T47D (cell line): Measurements from ENCODE around the gene PGM2L1.

ENCODE experiments used
- DNase-seq, 2 experiments: peaks; one replicate each; pipeline versions ENCODE4 v3.0.0 to v3.0.0-alpha.2; 2011 to 2012; ENCODE audit warnings: low read depth in 1 of 2, low spot score in 1 of 2
- JUND ChIP-seq: IDR thresholded peaks from 2 replicates; pipeline ENCODE4 v1.6.1; 2012; ENCODE audit warnings: low read depth
- in situ Hi-C: cut with HindIII; loops from 2 replicates; pipeline ENCODE4 v1.10.0; 2016; ENCODE audit warnings: low sequenced_read_pairs, low pct_unique_long_range_greater_than_20kb

The PGM2L1 gene

DNA sequence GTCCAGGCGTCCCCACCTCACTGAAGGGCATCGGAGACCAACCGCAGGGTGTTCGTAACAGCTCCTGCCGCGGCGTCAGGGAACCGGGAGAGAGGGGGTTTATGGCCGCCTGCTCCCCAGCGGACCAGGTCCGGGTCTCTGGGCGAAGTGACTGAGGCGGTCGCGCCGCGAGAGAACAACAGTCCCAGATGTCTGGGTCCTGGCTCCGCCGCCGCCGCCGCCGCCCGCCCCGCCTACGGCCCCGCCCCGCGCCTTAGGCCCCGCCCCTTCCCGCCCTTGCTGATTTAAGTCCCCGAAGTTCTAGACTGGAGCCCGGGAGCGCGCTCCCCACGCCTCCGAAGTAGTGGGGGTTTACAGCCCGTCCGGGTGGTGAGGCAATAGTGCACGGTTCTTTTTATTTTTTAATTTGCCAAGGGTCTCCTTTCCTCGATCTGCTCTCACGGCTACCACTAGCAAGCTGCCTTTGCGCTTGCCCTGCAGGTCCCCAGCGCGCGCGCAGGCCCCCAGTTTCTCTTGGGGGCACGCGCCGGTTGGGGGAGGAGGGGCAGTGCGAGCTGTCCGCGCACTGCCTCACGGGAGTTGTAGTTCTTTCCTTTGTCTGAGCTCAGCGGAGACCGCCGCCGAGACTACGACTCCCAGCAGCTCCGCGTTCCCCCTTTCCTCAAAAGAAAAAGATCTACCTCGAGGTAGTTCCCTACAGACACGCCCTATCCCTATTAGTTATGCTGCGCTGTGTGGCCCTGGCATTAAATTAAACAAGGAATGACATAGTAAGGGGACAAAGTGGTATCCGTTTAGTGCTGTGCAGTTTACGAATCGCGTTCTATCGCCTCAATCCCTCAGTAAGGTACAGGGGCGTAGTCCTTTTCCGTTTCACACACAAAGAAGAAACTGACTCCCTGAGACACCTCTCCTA, at the start of gene PGM2L1:
Gene PGM2L1 (minus strand): TSS at position 190 of the 916 bp plus-strand sequence. CDS start 272 bp downstream, outside the sequence.
- no peak for TF ChIP-seq JUND
- in situ Hi-C loops: no loop called here
- peak; percentile 96 to 99 for DNase-seq

DNA sequence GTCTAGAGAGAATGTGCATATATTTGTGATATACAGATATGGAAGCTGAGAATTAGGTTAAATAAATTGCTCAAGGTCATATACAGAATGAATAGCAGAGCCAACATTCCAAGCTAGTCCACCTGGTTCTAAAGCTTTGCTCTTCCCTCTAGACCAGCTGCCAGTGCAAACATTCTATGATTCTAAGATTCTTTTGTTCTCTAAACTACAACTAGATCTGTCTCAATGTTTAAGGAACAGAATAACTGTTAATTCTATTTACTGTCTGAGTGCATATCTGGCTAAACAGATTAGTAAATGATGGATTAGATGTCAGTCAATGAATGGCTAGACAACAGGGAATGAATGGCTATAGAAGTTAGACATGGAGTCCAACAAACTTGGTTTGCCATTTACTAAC, 49.5 kb upstream of the PGM2L1 start:
- peak; percentile 55; the same call in 1 of the 2 replicates for TF ChIP-seq JUND
- in situ Hi-C loops: no loop called here
- DNase-seq: peak in 1 of 2 experiments; percentile 85

GRCh38 chr11:74446532-74446938, 48.3 kb upstream of the PGM2L1 start:
- DNase-seq: no peak
- TF ChIP-seq JUND: no peak
- in situ Hi-C loops: no loop called here

- in situ Hi-C loops: no loop called here
- TF ChIP-seq JUND: no peak
- DNase-seq: no peak
Measured at GRCh38 chr11:74444173-74444826, 46.1 kb upstream of the PGM2L1 start.

- no peak for TF ChIP-seq JUND
- in situ Hi-C loops: no loop called here
- peak; percentile 58 to 86 for DNase-seq
Measured at GRCh38 chr11:74443071-74443864, 45.0 kb upstream of the PGM2L1 start.

- no peak for TF ChIP-seq JUND
- no peak for DNase-seq
- in situ Hi-C loops: no loop called here
Measured at GRCh38 chr11:74442636-74443035, 44.4 kb upstream of the PGM2L1 start.

DNA sequence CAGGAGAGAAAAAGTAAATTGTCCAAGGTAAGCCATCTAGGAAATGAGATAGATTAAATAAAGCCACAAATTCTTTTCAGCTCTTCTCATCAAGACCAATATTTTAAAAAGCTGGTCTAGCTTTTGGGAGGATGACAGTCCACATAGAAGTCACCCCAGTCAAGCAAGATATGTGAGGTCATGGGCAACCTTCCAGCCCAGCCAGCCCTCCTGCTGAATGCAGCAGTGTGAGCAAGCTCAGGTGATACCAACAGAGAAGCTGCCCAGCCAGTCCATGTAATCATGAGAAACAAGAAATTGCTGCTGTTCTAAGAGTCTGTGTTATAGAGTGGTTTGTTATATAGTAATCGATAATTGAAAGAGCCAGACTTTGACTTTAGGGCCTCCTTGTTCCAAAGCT, 40.4 kb upstream of the PGM2L1 start:
- TF ChIP-seq JUND: no peak
- no peak for DNase-seq
- in situ Hi-C loops: no loop called here

- no peak for DNase-seq
- no peak for TF ChIP-seq JUND
- in situ Hi-C loops: no loop called here
Measured at GRCh38 chr11:74437441-74438042, 39.3 kb upstream of the PGM2L1 start.

- TF ChIP-seq JUND: no peak
- in situ Hi-C loops: no loop called here
- DNase-seq: no peak
Measured at GRCh38 chr11:74434528-74434927, 36.3 kb upstream of the PGM2L1 start.

- TF ChIP-seq JUND: no peak
- DNase-seq: no peak
- in situ Hi-C loops: no loop called here
Measured at GRCh38 chr11:74429205-74429604, 31.0 kb upstream of the PGM2L1 start.

DNA sequence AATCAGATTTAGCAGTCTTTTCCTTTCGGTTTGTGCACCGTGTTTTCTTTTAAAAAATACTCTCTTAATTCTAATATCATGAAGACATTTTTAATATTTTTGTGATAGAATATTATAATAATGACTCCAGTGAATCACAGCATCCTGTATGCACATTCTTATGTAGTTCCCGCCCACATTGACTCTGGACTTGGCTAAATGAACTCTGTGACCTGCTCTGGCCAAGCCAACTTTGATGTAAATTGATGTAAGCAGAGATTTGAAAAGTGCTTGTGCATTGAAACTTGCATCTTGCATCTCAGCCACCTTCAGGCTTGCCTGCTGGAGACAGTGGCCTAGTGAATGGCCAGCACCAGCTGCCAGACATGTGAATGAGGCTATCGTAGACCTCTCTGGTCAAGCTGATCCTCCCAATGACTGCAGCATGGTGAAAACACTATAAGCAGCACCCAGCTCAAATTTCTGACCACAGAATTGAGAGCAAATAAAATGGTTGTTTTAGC, 29.2 kb upstream of the PGM2L1 start:
- in situ Hi-C loops: no loop called here
- no peak for TF ChIP-seq JUND
- DNase-seq: no peak

DNA sequence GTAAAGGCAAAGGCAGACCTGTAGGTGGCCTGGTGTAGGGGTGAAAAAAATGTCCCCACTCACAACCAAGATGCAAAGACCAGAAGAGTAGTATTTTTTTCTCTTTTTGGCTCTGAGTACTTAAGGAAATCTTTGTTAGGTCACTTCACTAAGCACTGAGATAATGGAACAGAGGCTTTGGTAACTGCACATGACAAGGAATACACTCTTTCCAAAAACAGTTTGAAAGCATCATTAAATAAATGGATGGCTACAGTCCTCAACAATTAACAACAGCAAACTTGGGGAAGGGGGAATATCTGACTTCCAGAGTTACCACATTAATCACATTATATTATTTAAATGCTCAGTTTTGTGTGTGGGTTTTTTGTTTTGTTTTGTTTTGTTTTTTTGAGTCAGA, 26.9 kb upstream of the PGM2L1 start:
- in situ Hi-C loops: no loop called here
- TF ChIP-seq JUND: no peak
- DNase-seq: no peak

DNA sequence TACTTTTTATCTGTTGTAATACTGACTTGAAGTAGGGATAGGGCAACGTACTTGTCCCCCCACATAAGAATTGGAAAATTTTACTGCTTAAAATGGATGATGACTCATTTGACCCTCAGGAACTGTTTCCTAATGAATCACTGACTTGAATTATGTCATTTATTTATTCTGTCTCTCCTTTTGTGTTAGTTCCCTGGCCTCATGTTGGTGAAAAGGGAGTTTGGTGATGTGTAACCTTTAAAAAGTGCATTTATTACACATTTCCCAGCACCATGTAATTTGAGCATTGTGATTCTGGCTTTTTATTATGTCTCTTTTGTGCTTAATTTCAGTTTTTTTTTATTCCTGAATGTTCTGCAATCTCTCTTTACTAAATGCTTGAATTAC, 20.3 kb upstream of the PGM2L1 start:
- in situ Hi-C loops: no loop called here
- TF ChIP-seq JUND: no peak
- no peak for DNase-seq
